HG03159 (cell line): ENCODE measurements around the gene FGFR3.

ENCODE experiments used
- ATAC-seq: cut with Tn5 transposase; IDR thresholded peaks from one replicate; pipeline ENCODE4 v1.9.1; 2021; ENCODE audit warnings: mild to moderate bottlenecking, moderate library complexity; ENCODE audit not compliant: unreplicated experiment

FGFR3 gene

DNA sequence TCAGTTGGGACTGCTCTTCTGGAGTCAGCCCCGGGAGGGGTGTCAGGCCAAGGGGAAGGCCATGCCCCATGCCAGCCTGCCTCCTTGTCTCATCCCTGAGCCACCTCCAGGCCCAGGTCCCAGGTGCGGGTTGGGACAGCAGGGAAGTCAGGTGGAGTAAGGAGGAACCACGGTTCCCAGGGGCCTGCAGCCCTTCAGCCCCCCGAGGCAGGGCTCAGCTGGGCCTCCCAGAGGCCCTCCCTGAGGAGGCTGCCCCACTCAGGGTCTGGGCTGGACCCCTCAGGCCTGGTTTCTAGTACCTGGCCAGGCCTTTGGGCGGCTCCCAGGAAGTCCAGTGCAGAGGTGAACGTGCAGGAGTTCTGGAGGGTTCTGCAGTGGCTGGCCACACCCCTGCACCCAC, 23.4 kb upstream of the FGFR3 start:
- ATAC-seq, result no peak

DNA sequence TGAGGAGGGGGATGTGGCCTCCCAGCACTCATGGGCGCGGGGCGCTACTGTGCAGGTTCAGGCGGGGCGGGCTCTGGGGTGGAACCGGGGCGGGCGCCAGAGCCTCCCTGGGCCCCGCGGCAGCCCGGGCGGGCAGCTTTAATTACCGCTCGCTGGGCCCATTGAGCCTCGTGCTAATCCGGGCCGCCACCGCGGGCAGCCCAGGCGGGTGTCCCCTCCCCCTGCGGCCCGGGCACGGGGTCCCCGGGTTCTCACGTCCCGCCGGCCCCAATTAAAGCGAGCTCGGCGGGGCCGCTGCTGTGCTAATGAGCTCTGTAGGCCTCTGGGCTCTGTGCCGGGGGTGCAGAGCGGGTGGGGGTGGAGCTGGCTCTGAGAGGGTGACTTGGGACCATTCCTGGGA, 22.8 kb upstream of the FGFR3 start:
- no peak for ATAC-seq

DNA sequence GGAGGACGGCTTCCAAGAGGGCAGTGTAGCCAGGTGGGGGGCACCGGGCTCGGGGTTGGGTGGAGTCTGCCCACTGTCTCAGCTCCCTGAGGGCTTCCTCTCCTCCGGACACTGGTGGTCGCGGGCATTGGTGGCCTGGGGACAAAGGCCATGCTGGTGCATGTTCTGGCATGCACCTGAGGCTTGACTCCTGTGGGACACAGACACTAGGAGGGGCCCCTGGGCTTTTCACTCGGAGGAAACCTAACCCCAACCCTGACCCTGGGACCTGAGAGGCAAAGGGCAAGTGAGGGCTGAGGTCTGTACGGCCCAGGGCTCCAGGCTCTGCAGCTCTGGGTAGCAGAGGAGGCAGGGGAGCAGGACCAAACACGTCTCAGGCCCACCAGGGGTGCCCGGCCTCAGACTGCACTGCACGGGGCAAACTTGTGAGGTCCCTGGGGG, 22.3 kb upstream of the FGFR3 start:
- no peak for ATAC-seq

DNA sequence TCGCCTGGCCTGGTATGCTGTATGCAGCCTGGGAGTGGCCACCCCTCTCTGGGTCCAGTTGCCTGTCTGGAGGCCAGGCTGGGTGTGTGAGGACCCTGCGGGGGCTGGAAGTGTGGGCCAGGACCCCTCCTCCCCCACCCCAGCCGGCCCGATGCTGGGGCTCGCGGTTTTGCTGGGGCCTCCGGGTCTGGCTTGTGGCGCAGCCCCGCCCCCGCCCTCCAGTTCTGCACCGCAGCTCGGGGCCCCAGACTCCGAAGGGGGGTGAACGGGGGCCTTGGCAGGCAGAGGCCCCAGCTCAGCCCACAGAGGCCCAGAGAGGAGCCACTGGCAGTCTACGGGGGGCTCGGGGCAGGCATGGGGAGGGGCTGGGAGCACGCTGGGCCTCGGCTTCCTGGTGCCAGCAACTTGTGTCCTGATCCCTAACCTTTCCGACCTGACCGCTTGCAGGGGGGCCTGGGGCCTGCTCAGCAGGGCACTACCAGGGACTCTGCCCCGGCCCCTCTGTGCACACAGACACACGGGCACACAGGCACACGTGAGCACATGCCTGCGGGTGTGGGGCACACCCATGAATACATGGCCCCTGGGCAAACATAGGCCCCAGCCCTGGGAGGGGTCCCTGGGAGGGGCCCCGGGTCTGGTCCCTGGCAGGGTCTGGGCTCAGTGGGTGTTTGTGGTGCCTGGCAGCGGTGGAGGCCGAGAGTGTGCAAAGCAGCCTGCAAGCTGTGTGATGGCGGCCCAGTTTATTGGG, 21.4 kb upstream of the FGFR3 start:
- ATAC-seq, result no peak

DNA sequence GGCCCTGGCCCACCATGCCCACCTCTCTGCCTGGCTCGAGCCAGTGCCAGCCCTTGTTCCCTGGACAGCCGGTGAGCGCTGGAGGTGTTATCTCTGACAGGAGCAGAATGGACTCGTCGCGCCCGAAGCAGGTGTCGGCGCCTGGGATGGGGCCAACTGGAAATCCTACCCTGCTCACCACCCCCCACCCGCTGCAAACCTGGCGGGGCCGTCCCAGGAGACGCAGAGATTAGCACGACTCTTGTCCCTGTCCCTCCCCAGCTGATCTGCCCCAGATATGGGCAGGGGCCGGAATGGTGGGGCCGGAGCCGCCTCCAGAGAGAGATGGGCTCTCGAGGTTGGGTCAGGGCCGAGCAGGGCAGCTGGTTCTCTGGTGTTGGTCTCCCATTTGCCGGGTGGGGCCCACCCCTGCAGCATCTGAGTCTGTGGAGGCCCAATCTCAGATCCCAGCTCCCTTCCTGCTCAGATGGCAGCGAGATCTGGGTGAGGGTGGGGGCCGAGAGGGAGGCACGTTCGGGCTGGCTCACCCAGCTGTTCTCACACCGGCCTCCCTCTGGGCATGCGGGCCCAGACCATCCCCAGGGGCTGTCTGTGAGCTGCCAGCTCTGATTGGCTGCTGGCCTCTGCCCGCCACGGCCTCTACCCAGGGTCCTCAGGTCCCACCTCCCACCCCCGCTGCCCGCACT, 20.1 kb upstream of the FGFR3 start:
- ATAC-seq, result no peak

DNA sequence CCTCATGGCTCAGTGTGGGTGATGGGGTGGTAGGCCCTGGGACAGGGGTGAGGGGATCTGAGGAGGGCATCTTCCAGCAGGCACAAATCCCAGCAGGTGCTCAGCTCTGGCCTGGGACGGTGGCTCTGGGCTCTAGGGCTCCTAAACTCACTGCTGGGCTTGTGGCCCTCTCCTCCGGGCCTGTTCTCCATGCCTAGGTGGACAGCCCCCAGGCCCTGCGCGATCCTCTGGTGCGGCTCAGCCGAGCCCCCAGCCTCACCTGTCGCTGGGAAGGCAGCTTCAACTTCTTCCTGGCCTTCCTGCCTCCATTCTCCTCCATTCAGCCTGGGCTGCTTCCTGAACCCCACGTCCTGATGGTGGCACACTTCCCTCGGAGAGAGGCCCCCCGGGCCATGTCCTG, 19.3 kb upstream of the FGFR3 start:
- no peak for ATAC-seq

DNA sequence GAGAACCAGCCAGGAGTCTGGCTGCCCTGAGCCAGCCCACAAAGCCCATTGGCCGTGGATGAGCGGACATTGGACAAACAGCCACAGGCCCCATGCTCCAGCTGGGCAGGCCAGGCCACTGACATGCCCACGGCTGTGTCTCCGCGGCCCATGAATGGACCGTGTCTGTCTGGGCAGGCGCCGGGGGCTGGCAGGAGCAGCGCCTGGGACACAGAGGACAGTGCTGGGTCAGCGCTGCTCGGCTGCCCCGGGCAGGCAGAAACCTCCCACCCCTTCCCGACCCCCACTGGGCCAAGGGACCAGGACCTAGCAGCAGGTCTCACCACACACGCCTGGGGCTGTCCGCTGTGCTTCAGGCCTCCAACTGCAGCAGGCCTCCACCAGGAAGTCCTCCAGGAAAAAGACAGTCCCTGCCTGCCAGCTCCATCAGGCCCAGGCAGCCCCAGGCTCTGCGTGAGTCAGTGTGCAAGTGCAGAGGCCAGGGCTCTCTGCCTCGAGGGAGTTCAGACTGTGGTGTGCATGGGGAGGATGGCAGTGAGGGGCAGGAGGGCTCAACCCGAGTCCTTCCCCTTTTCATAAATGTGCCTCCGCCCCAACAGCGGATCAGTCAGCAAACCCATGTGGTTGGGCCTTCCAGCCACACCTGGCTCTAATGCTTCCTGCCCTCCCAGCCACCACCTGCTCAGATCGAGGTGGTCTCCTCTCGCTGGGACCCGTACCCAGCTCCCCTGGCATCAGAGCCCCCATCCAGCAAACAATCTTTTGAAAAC, 17.2 kb upstream of the FGFR3 start:
- ATAC-seq, result no peak

DNA sequence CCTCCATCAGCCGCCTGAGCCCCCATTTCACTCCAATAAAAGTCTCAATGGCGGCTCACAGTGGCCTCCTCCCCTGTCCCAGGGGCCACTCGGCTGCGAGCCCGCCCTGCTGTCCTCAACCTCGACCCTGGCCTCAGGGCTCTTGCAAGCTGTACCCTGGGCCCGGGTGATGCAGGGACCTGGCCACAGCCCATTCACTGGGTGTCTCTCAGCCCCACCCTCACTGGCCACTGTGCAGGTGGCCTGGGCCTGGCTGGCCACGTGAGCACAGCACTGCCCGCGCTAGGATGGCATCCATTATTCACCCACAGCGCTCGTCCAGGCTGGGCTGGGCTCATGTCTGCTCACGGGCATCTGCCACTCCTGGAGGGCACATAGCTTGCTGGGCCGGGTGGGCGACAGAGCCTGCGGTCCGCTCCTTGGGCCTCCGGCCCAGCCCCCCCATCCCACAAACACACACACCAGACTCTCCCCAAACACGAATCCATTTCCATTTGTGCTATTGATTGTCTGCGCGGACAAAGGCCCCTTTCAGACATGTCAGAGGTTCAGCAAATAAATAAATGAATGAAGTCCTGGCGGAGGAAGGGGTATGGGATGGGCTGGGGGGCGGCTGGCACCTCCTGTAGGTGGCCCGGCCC, 16.5 kb upstream of the FGFR3 start:
- ATAC-seq, result no peak

DNA sequence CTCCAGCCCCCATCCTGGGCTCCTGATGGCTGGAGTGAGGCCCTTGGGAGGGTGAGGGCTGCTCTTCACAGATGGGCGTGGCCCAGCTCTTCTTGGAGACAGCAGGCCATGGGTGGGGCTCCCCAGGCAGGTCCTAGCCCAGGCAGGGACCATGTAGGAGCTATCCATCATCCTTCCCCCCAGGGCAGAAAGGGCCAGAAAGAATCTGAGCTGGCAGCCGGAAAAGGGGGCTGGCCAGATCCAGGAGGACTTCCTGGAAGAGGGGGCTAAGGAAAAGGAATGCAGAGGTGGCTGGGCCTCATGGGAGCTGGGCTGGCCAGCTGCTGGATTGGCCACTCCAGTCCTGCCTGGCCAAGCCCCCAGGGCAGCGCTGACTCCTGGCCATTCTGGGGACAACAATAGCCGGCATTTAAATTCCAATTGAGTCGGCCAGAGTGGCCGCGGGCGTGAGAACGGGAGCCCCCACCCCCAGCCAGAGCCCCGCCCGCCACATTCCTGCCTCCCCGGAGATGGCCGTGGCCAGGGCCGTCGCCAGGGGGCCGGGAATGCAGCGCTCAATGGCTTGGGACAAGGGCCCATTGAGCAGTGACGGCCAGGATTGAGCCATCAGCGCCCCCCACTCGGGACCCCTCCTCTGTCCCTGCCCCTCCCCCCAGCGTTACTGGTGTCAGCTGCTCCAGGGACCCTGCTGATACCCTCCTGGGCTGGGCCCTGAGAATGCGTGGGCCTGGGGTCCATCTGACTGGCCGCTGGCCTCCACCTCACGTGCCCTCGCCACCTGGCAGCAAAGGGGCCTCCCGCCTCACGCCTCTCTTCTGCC, 15.1 kb upstream of the FGFR3 start:
- ATAC-seq, result no peak

DNA sequence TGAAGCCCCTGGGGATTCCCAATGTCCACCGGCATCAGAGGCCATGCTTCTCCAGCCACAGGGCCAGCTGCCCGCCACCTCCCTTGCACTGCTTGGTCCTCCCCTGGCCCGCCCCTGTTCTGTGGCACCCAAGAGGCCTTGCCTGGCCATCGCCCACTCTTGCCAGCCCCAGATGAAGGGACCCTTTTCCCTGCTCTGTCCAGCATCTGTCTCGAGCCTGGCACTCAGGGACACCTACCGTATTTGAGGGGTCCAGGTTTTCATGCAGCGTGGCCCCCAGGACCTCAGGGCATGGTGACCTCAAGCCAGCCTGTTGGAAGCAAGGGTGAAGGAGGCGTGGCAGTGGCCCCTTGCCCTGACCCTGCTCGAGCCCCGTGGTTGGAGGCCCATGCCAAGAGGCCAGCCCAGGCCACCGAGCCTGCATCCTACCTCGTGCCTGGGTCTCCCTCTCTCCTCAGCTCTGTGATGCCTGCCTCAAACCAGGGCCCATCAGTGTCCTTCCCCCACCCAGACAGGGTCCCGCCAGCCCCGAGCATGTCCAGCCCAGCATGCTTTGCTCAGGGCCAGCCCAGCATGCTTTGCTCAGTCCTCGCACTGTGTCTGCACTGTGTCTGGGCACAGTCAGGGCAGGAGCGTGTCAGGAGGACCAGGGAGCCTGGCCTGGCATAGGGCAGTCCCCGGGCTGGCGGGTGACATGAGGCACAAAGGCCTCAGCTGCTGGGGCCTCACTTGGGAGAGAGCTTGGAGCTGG, 14.3 kb upstream of the FGFR3 start:
- ATAC-seq, result no peak

DNA sequence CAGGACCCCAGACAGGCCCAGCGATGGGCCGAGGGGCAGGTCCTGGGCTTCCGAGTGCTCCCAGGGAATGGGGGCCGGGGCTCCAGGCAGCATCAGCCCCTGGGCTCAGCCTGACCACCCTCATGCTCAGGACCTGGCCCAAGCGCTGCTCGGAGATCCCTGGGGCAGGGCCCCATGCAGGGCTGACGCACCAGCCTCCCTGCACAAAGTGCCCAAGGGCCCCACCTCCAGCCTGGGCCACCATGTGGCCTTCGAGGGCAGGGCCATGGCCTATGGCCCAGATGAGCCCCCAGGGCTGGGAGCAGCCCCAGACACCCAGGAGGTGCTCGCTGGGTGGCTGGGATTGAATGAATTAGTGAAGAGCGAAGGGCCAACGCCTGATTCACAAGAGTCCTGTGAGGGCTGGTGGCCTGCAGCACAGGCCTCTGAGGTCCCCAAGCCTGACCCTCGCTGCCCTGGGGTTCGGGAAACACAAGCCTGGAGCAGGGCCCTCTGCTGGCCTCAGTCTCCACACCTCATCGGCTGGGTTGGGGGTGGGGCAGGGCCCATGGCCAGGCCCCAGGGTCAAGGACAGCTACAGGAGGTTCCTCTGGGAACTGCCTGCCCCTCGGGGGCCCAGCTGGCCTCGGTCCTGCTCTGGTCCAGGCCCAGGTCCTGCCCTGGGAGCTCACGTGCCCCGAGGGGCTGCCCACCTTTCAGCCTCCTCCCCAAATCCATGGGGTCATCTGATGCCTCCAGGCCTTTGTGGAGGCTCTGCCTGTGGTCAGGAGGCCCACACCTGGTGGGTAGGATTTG, 13.3 kb upstream of the FGFR3 start:
- ATAC-seq, result no peak

DNA sequence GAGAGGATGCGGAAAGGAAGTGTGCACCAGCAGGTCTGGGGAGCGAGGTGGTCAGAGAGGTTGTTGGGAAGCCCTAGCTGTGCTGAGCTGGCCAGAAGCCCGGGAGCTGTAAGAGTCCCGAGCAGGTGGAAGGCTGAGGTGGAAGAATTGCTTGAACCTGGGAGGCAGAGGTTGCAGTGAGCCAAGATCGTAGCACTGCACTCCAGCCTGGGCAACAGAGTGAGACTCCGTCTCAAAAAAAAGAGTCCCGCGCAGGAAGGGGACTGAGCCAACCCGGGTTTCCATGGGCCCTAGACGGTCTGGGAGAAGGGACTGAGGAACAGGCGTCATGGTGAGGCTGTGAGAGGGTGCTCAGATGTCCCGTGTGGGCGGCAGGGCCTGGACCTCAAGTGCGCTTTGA, 12.7 kb upstream of the FGFR3 start:
- no peak for ATAC-seq

DNA sequence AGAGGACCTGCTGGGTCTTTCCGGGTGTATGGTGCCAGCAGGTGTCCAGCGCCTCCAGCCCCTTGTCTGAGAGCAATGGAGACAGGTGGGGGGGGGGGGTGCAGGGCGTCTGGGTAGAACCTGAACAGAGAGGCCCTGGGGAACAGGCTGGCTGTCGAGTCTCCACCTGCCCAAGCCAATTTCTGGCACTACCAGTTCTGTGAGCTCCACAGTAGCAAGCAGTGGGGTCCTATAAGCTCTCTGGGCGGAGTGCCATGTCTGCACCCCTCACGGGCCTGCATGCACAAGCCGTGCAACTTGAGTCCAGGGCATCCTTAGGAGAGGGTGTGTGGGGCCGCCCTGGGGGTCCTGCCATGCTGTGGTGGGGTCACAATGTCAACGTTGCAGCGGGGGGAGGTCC, 10.1 kb upstream of the FGFR3 start:
- ATAC-seq, result no peak

DNA sequence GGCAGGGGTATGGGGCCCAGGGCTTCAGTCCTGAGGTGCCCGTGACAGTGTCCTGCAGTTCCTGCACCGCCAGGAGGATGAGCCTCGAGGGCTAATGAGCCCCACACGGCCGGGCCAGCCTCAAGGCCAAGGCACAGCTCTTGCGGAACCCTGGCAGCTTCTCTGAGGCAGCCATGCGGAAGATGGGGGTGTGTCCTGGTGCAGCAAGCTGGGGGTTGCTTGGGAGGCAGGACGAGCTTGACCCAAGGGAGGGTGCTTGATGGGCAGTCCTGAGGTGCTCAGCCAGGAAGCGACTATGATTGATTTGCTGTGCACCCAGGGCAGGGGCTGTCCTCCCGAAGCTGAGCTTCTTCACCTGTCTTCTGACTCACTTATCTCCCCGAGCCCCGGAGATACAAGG, 9.1 kb upstream of the FGFR3 start:
- no peak for ATAC-seq

DNA sequence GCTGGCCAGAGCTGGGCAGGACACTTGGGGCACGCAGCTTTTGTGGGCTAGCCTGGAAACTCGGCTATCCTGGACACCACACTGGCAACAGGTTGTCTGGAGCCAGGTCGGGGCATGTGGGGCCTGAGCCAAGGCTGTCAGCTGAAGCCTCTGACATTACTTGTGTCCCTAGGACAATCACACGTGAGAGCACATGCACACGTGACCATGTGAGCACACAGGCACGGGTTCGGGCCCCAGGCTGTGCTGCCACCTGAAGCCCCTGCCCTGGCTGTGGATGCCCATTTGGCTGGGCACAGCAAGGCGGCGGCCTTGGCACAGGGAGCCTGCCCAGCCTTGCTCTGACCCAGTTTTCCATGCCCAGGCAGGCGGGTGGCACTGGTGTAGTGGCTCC, 8.7 kb upstream of the FGFR3 start:
- ATAC-seq, result no peak

DNA sequence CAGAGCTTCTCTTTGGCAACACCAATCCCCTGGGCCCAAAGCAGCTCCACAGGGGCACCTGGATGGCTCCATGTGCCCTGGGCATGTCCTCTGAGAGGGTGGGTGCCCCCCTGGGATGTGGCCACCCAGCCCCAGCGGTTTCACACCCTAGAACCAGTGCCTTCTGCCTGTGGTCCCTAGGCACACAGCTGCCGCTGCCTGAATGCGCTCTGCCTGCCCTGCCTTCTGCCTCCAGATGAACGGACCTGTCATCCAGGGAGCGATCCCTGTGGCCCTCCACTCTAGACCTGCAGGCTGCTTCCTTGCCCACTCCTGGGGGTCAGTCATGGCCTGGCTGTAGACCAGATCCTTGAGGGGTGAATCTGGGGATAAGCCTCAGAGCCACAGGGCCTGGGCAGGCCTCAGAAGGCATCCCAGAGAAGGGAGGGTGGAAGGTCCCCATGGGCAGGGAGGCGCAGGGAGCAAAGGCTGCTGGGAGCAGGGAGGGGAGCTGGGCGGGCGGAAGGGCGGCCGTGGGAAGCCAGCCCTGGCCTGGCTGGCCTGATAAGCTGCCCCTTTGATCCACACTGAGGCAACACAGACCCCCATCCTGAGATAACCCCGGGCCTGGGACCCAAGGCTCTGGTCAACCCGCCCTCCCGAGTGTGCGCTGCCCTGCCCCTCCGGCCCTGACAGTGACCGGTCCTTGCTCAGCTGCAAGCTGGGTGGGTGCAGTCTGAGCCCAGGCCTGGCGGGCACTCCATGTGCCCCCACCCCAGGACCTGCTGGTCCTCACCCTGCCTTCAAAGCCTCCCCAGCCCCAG, 8.1 kb upstream of the FGFR3 start:
- no peak for ATAC-seq

DNA sequence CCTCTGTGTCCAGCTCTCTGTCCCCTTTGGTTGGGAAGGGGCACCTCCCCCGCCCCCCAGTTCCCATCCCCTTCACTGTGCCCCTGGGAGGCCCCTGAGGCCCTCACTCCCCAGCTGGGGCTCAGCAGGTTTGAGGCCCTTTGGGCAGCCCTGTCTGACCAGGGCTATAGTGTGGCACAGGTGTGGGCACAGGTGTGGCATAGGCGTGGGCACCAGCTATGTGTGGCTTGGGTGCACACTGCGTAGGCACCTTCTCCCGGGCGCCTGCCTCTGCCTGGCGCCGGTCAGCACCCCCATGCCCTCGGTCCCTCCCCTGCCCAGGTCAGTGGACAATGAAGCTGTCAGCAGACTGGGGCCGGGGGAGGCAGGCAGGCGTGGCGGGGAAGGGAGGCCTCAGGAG, 7.5 kb upstream of the FGFR3 start:
- ATAC-seq, result no peak
